GM12878 (cell line): ENCODE measurements around the gene EBF3.

Source experiments
- EP300 ChIP-seq, 2 experiments: fragments of 150-350 bp in 1 of 2; IDR thresholded peaks; 2 replicates each; pipeline ENCODE4 v1.6.1; 2011 to 2012; ENCODE audit warnings: low read depth in 2 of 2, low read length in 2 of 2, borderline replicate concordance in 1 of 2, improper control_type of control experiment in 1 of 2, inconsistent platforms in 1 of 2; ENCODE audit not compliant: control insufficient read depth in 1 of 2
- POLR2A ChIP-seq: IDR thresholded peaks from 2 replicates; pipeline ENCODE4 v1.6.1; 2011; ENCODE audit warnings: low read depth, mild to moderate bottlenecking, low read length
- RAD21 ChIP-seq: IDR thresholded peaks from 2 replicates; pipeline ENCODE4 v1.6.1; 2011; ENCODE audit warnings: mild to moderate bottlenecking, low read depth, low read length, moderate library complexity; ENCODE audit not compliant: insufficient read depth
- SMC3 ChIP-seq: IDR thresholded peaks from 2 replicates; pipeline ENCODE4 v1.6.1; 2011; ENCODE audit warnings: low read length, improper control_type of control experiment, borderline replicate concordance
- TARDBP ChIP-seq: IDR thresholded peaks from 2 replicates; pipeline ENCODE4 v1.6.1; 2016; ENCODE audit warnings: borderline replicate concordance

DNA sequence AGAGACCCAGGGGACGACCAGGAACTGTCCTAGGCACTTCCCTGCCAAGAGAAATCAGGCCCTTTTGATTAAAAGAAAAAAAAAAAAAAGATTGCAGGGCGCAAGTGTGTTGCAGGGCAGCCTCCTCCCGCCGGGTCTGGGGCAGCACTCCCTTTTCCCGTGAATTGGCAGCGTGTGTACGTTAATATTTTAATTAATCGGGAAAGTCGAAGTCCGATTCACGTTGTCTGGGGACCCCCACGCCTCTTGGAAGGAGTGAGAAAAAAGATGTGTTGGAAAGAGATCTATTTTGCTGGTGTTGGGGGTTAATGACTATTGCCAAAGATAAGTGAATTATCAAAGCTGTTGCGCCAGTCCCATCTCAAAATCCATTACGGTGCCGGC, 1.3 kb upstream of the EBF3 start:
- TF ChIP-seq POLR2A (no peak), RAD21 (no peak), EP300 (IDR thresholded peaks at IDR 0.05; ENCODE audit: borderline replicate concordance in 1 of 2, control insufficient read depth in 1 of 2, low read depth in 2 of 2, low read length in 2 of 2) (no peak), SMC3 (no peak), TARDBP (no peak)
